ENCODE results near the gene PGAP2.
"Not testable (repeated sequence)": the region's sequence is repeated elsewhere in the genome, so short reads cannot be mapped to it uniquely, and the experiment has no call there.

The PGAP2 gene

DNA sequence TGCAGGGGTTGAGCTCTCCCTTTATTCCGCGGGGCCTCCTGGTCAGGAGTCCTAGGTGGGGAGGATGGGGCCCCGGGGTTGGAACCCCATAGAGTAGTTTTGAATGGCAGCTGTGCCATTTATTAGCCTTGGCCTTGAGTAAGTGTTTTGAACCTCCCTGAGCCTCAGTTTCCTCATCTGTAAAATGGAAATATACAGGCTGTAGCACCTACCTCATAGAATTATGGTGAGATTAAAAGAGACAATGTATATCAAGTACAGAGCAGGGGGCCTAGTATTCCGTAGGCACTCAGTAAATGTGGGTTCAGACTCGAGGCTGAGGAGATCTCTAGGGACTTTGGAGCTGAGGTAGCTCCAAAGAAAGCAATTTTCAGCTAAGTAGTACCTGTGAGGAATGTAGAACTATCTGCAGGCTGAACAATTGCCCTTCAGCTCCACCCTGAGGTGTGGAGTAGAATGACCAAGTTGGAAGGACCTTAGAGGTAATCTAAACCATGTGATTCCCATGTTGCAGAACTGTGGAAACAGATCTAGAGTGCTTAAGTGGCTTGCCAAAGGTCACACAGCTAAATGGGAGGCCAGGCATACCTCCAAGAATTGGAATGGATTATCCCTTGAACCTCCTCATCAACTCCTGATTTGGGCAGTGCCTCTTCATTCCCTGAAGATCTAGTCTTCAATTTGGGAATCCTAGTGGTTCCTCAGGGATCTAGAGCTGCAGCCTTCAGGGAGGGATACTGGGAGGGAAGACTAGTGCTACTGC is 682 bp downstream of the PGAP2 start:
- DNase-seq: no peak

- no peak for DNase-seq
Measured at GRCh38 chr11:3809624-3809928, 1.2 kb downstream of the PGAP2 start.

DNA sequence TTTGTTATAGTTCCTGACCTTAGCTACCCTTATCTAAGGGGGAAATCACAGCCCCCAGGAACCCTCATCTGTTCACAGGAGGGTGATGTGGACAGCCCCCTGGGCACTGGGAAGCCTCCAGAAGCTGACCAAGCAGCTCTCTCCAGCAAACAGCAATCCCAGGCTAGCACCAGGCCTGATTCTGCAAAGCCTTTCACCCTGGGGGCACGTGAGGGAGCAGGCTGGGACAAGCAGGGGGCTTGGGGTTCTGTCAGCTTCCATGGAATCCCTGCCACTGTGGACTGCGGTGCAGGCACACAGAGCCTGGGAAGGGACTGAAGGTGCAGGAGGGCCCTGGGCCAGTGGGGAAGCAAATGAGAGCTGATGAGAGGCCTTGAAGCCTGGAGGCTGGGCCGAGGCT is 2.1 kb downstream of the PGAP2 start:
- no peak for DNase-seq

GRCh38 chr11:3810951-3811350 is 2.6 kb downstream of the PGAP2 start:
- DNase-seq: no peak

DNA sequence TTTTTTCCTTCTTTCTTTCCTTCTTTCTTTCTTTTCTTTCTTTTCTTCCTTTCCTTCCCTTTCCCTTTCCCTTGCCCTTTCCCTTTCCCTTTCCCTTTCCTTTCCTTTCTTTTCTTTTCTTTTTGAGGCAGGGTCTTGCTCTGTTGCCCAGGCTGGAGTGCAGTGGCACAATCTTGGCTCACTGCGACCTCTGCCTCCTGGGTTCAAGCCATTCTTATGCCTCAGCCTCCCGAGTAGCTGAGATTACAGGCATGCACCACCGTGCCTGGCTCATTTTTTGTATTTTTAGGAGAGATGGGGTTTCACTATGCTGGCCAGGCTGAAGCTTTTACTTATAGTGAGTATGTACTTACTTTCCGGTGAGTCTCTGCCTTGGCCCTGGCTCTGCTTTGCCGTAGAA is 6.5 kb downstream of the PGAP2 start:
- not testable (repeated sequence) for DNase-seq

GRCh38 chr11:3815845-3816244 is 7.5 kb downstream of the PGAP2 start:
- no peak for DNase-seq

GRCh38 chr11:3816673-3817072 is 8.3 kb downstream of the PGAP2 start:
- DNase-seq: no peak

- no peak for DNase-seq
Measured at GRCh38 chr11:3817181-3817800, 8.9 kb downstream of the PGAP2 start.

DNA sequence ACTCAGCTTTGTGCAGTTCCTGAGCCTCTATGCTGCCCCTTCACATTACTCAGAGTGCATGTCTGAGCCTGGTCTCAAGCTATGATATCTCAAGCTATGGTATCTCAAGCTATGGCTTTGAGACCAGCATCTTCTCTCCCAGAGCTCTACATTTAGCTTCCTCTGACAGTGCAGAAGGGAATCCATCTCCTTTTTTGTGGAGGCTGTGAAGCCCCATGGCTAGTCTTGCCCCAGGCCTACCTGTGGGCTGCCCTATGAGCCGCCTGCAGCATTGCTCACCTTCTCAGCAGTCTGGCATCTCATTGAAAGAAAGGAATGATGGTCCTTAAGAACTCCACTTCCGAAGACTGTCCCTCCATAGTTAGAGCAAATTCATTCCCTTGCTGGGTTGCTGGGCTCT is 12.6 kb downstream of the PGAP2 start:
- DNase-seq: no peak

GRCh38 chr11:3822312-3822711 is 14.0 kb downstream of the PGAP2 start:
- DNase-seq: no peak

DNA sequence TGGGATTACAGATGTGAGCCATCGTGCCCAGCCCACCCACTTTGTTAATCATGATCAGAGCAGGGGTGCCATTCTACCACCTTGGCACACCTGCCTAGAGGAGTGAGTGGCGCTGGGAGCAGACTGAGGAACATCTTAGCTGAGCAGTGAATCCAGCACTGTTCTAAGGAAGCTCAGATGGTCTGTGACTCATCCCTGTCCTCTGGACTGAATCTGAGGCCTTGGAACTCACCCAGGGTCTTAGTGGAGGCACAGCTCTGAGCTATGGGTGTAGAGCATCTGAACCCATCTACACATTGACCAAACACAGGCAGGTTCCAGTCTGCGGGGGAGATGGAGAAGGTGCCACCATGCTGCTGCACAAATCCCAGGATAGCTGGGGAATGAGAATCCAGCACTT is 14.9 kb downstream of the PGAP2 start:
- DNase-seq: no peak

DNA sequence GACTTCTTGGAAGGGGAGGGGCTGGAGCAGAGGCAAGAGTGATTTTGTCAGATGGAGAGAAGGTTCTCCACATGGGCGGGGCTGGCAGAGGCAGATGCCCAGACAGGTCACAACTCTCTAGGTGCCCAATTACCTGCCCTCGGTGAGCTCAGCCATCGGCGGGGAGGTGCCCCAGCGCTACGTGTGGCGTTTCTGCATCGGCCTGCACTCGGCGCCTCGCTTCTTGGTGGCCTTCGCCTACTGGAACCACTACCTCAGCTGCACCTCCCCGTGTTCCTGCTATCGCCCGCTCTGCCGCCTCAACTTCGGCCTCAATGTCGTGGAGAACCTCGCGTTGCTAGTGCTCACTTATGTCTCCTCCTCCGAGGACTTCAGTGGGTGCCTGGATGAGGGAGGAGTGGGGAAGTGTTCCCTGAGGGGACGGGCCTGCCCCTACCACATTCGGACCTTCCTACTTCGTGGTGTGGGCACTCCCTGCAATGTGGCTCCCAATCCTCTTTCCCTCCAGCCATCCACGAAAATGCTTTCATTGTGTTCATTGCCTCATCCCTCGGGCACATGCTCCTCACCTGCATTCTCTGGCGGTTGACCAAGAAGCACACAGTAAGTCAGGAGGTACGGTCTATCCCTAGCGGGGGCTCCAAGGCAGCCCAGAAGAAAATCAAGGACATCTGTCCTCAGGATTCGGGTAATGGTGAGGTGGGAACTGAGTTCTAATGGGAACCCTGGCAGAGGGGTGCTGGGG is 15.6 kb downstream of the PGAP2 start:
- no peak for DNase-seq

DNA sequence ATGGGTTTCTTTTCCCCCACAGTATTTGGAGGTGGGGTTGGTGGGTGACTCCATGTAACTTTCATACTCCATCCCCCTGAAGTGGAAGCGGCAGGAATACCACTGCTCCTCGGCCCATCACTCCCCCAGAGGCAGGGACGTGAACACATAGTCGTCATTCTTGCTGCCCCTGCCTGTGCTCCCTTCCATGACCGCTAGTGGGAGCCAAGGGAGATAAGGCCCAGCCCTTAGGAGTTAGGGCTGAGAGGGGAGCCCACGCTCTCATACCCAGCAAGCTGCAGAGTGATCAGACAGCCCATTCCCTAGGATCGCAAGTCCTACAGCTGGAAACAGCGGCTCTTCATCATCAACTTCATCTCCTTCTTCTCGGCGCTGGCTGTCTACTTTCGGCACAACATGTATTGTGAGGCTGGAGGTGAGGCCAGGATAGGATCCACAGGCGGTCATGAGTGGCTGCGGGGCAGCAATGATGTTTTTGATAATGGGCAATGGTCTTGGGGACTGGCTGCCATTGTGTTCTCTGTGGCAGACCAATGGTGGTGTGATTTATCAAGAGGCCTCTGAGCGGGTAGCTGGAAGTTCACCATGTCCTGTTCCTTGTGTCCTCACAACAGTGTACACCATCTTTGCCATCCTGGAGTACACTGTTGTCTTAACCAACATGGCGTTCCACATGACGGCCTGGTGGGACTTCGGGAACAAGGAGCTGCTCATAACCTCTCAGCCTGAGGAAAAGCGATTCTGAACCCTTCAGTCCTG is 16.5 kb downstream of the PGAP2 start:
- no peak for DNase-seq

DNA sequence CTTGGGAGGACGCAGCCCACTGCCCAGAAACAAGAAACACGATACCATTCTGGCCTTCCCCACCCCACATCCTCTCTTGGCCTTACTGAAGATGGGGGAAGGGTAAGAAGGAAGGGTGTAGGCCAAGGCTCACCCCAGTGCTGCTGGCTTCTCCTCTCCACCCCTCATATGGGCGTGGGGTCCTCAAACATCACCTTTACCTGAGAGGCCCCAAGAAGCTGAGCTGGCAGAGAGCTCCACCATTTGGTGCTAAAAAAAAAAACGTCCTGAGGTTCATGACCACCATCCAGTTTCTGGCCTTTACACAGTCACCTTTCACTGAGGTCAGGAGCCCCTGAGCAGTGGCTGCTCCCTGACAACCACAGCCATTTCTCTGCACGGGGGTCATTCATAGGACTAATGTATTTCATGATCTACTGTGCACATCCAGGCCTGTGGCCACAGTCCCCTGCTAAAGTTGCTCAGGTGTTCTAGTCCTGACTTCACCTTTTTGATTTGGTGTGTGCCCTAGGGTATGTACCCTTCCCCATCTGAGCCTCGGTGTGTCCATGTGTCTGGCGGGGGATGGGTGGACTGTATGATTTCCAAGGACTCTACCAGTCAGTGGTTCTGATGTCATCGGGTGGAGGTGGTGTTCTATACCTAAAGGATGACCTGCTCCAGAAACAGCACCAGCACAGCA is 17.3 kb downstream of the PGAP2 start:
- no peak for DNase-seq

GRCh38 chr11:3826721-3827120 is 18.4 kb downstream of the PGAP2 start:
- DNase-seq: no peak

DNA sequence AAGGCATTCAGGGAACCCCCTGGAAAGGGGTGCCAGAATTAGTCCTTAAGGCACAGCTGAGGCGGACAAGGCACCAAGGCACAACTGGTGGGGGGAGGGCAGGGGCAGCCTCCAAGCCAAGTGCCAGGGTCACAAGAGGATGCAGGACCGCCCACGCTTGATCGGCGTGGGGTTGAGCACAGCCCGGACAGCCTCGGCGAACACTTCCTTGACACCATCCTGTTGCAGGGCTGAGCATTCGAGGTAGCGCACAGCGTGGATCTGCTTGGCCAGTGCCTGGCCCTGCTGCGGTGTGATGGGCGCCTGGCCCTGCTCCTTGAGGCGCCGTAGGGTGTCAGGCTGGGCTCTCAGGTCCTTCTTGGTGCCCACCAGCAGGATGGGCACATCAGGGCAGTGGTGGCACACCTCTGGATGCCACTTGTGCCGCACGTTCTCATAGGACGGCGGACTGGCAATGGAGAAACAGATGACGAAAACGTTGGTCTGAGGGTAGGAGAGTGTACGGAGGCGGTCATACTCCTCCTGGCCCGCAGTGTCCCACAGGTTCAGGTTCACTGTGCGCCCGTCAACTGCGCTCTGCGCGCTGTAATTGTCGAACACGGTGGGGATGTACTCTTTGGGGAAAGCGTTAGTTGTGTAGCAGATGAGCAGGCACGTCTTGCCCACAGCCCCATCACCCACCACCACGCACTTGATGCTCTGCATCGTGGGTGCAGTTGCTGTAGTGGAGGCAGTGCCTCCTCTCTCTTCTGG is 19.2 kb downstream of the PGAP2 start:
- DNase-seq: no peak

GRCh38 chr11:3830088-3830487 is 21.7 kb downstream of the PGAP2 start:
- no peak for DNase-seq

DNA sequence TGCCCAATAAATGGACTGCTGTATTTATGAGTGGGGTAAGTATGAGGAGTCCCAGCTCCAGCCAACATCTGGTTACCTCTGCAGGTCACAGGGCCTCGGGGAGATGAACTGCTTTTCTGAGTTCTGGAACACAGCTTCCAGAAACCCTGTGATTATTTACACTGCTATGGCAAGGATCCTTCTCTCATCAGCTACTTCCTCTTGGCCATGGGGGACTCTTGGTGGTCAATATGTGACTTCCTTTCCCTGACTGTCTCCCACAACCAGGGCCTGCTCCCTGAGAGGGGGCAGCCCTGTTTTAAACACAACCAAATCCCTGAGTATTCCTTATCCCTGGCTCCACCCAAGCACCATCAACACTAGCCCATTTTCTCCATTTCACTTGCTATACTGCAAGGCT is 22.4 kb downstream of the PGAP2 start:
- no peak for DNase-seq

DNA sequence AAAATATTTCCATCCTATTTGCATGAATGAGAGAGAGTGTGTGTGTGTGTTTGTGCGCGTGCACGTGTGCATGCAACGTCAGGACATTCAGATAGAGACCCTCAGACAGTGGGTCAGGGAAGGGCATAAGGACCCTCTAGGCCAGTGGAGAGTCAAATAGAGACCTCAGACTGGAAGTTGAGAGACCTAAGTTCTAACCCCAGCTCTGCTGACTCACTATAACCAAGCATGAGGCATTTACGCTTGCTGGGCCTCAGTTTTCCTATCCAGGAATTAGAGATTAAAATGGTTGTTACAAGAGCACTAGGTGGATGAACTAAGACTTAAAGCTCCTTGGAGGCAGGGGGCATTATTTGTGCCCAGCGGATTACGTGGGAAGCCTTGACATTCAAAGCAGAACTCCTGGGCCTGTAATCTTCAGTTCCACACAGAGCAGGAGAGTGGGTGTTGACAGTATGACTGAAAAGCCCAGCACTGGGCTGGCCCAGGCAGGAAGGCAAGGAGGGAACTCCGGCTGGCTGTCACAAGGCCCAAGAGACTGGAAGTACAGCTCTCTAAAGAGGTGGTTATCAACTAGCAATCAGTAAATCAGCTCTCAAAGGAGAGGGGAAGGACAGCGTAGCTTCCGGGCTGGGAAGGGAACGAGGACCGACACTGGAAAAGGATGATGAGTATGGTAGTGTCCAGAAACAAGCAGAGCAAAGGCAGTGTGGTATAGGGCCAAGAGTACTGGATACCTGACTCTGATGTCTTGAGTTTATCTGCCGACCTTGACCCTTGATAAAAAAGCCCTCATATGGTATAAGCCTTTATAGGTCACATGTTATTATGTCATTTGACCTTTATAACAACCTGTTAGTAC is 23.2 kb downstream of the PGAP2 start:
- DNase-seq: no peak

DNA sequence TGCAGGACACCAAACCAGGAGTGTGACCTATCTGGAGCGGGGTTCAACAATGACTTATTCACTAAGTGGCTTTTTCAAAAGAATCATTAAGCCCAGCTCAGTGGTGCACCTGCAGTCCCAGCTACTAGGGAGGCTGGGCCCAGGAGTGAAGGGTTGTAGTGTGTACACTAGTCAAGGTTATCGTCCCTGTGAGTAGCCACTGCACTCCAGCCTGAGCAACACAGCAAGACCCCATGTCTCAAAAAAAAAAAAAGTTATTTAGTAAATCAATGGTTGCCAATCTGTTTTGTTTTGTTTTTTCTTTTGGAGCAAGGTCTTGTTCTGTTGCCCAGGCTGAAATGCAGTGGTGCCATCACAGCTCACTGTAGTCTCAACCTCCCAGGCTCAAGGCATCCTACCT is 24.5 kb downstream of the PGAP2 start:
- DNase-seq: no peak

GRCh38 chr11:3833449-3833848 is 25.1 kb downstream of the PGAP2 start:
- no peak for DNase-seq
